C1 segment of cervical spinal cord (tissue), 14 donors: ENCODE data around the gene RNASEH2B.

Experiments
- DNase-seq, 14 donors: peaks; one replicate each; lab custom pipeline; 2025; lab: John Stamatoyannopoulos, UW

The RNASEH2B gene

GRCh38 chr13:50909605-50910484, at the start of gene RNASEH2B:
Gene RNASEH2B (plus strand): TSS chr13:50909791. CDS start chr13:50910077, 286 bp downstream.
- peak in 13 of 14 donors; percentile 36 to 82 (median 67) for DNase-seq

- no peak for DNase-seq
These were observed 45.1 kb upstream of the RNASEH2B start for GRCh38 chr13:50864492-50864891.

GRCh38 chr13:50866817-50867636, 42.6 kb upstream of the RNASEH2B start:
- DNase-seq, result no peak

- DNase-seq, result no peak
These were observed 42.0 kb upstream of the RNASEH2B start for GRCh38 chr13:50867637-50867945.

GRCh38 chr13:50871405-50871804, 38.2 kb upstream of the RNASEH2B start:
- DNase-seq, result no peak

GRCh38 chr13:50873467-50873866, 36.1 kb upstream of the RNASEH2B start:
- DNase-seq, result no peak

GRCh38 chr13:50873991-50874390, 35.6 kb upstream of the RNASEH2B start:
- DNase-seq, result no peak

- DNase-seq, result no peak
These were observed 26.7 kb upstream of the RNASEH2B start for GRCh38 chr13:50882816-50883435.

GRCh38 chr13:50883728-50884127, 25.9 kb upstream of the RNASEH2B start:
- no peak for DNase-seq

GRCh38 chr13:50884265-50884664, 25.3 kb upstream of the RNASEH2B start:
- no peak for DNase-seq

GRCh38 chr13:50887151-50887550, 22.4 kb upstream of the RNASEH2B start:
- DNase-seq, result no peak

- no peak for DNase-seq
These were observed 21.2 kb upstream of the RNASEH2B start for GRCh38 chr13:50888362-50888761.

- no peak for DNase-seq
These were observed 20.3 kb upstream of the RNASEH2B start for GRCh38 chr13:50889317-50889716.

- DNase-seq, result no peak
These were observed 18.4 kb upstream of the RNASEH2B start for GRCh38 chr13:50891206-50891605.

- DNase-seq, result no peak
These were observed 17.2 kb upstream of the RNASEH2B start for GRCh38 chr13:50892210-50892944.

- no peak for DNase-seq
These were observed 16.3 kb upstream of the RNASEH2B start for GRCh38 chr13:50893211-50893852.

GRCh38 chr13:50894012-50894411, 15.6 kb upstream of the RNASEH2B start:
- DNase-seq, result no peak

- no peak for DNase-seq
These were observed 15.1 kb upstream of the RNASEH2B start for GRCh38 chr13:50894504-50894903.

GRCh38 chr13:50898338-50898737, 11.3 kb upstream of the RNASEH2B start:
- no peak for DNase-seq

GRCh38 chr13:50901701-50902100, 7.9 kb upstream of the RNASEH2B start:
- no peak for DNase-seq

GRCh38 chr13:50905256-50905655, 4.3 kb upstream of the RNASEH2B start:
- no peak for DNase-seq
